ENCODE data around the gene BCS1L. TPM values are rescaled to one million over a fixed set of nuclear protein-coding genes. Genes with fewer than 3 reads are reported as not detected.

The BCS1L gene
- polyA plus RNA-seq (2013), result 45.1 TPM

DNA sequence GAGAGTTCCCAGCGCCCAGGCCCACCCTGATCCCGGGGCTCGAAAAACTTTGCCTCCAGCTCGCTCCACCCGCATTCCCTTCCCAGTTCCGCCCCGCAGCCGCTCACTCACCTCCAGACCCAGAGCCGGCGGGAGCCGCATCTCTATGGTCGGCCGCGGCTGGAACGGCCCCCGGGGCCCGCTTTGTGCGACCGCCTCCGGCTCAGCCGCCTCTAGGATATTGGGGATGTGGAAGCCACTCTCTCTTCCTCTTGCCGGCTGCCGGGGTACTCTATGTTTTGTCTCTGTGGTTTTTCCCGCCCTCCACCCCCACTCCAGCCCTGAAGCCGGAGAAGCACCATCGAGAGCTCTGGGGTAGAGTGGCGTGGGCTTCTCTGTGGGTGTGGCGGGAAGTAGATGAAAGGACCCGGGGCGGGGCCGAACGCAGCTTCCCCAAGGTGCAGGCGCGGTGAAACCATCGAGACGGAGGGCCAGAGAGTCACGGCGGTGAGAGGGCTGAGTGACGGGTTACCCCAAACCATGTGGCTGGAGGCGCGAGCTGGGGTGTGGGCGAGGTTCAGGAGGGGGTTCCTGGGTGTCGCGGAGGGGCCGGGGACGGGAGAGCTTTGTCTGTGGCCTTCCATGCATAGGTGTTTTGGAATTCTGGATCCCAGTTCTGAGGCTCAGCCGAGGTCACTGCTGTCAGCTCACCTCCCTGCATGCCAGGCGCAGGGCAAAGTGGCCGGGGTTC is at the start of gene BCS1L, which contains the start of gene ZNF142:
Gene BCS1L (plus strand): TSS at position 426 of the 730 bp plus-strand sequence. CDS start 1,305 bp downstream, outside the sequence.
Gene ZNF142 (minus strand): TSS at position 366 of the 730 bp plus-strand sequence. CDS start 3,194 bp downstream, outside the sequence.
- peak; percentile 94 to 95 (median 95) for DNase-seq
- Histone ChIP-seq H3K4me1 (ENCODE audit: control extremely low read depth in 1 of 4, control insufficient read depth in 4 of 4, insufficient read depth in 4 of 4, low read length in 3 of 4) (peaks cover 6 to 19% (median 17%) of the 10 kb centered on the region in 4 experiments), H3K27me3 (replicated peaks in 2 of 5; ENCODE audit: control insufficient read depth in 4 of 5, insufficient read depth in 5 of 5, low read length in 4 of 5) (no peaks in the 10 kb centered on the region), H3K36me3 (ENCODE audit: control insufficient read depth in 4 of 4, insufficient read depth in 4 of 4, low read length in 3 of 4) (peaks cover 11 to 69% (median 50%) of the 10 kb centered on the region in 4 experiments), H3K9me3 (ENCODE audit: control extremely low read depth in 1 of 5, control insufficient read depth in 4 of 5, insufficient read depth in 2 of 5, low read depth in 1 of 5, low read length in 4 of 5) (no peaks in the 10 kb centered on the region), H3K4me3 (ENCODE audit: control insufficient read depth in 1 of 7, extremely low read depth in 1 of 7, insufficient read depth in 4 of 7, low read depth in 2 of 7, low read length in 6 of 7) (peak within 1 kb of the TSS; percentile 81 to 96 (median 90)), H3K27ac (ENCODE audit: insufficient read depth in 1 of 2, low read depth in 1 of 2, low read length in 2 of 2, poor library complexity in 1 of 2, severe bottlenecking in 2 of 2) (peak within 1 kb of the TSS; percentile 18 to 60)
- ChIA-PET POLR2A (interaction anchor here (0.9 kb wide), 1 partner anchor 13 kb away, joined by 3 read pairs; no protein-coding TSS in a partner anchor), CTCF (interaction anchor here (0.9 to 8.7 kb wide), 10 partner anchors 8 to 193 kb away, joined by 3 to 75 read pairs (median 8); partner anchors contain the start of genes RNF25, STK36 and TTLL4)
- WGBS (ENCODE audit: insufficient coverage), result 0% methylated on average over 41 of the region's 49 CpGs

DNA sequence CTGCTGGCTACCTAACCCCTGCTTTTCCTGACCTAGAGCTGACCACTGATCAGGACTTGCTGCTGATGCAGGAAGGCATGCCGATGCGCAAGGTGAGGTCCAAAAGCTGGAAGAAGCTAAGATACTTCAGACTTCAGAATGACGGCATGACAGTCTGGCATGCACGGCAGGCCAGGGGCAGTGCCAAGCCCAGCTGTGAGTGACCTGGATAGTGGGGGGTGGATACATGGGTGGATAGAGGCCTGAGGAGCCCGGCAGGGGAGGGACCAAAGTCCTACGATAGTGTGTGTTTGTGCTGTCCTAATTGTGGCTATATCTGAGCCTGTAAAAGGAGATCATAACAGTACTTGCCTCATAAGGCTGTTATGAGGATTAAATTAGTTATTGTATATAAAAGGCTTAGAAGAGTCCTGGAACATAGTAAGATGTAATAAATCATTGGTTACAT is 43.6 kb upstream of the BCS1L start:
- H3K27ac ChIP-seq (ENCODE audit: insufficient read depth in 1 of 2, low read depth in 1 of 2, low read length in 2 of 2, poor library complexity in 1 of 2, severe bottlenecking in 2 of 2), result no peak overlapping the region
- H3K27me3 ChIP-seq (replicated peaks in 2 of 5; ENCODE audit: control insufficient read depth in 4 of 5, insufficient read depth in 5 of 5, low read length in 4 of 5), result no peaks in the 10 kb centered on the region
- no peaks in the 10 kb centered on the region for H3K9me3 ChIP-seq (ENCODE audit: control extremely low read depth in 1 of 5, control insufficient read depth in 4 of 5, insufficient read depth in 2 of 5, low read depth in 1 of 5, low read length in 4 of 5)
- POLR2A ChIA-PET, result interaction anchor here (0.6 kb wide), 1 partner anchor 43 kb away, joined by 3 read pairs; no protein-coding TSS in a partner anchor
- CTCF ChIA-PET, result interaction anchor here (0.8 to 2.7 kb wide), 4 partner anchors 9 to 72 kb away, joined by 3 to 7 read pairs (median 3); no protein-coding TSS in a partner anchor
- 97% methylated on average over 6 of the region's 6 CpGs for WGBS (ENCODE audit: insufficient coverage)
- DNase-seq, result no peak
- no peak overlapping the region for H3K4me3 ChIP-seq (ENCODE audit: control insufficient read depth in 1 of 7, extremely low read depth in 1 of 7, insufficient read depth in 4 of 7, low read depth in 2 of 7, low read length in 6 of 7)
- no peaks in the 10 kb centered on the region for H3K36me3 ChIP-seq (ENCODE audit: control insufficient read depth in 4 of 4, insufficient read depth in 4 of 4, low read length in 3 of 4)
- no peaks in the 10 kb centered on the region for H3K4me1 ChIP-seq (ENCODE audit: control extremely low read depth in 1 of 4, control insufficient read depth in 4 of 4, insufficient read depth in 4 of 4, low read length in 3 of 4)

DNA sequence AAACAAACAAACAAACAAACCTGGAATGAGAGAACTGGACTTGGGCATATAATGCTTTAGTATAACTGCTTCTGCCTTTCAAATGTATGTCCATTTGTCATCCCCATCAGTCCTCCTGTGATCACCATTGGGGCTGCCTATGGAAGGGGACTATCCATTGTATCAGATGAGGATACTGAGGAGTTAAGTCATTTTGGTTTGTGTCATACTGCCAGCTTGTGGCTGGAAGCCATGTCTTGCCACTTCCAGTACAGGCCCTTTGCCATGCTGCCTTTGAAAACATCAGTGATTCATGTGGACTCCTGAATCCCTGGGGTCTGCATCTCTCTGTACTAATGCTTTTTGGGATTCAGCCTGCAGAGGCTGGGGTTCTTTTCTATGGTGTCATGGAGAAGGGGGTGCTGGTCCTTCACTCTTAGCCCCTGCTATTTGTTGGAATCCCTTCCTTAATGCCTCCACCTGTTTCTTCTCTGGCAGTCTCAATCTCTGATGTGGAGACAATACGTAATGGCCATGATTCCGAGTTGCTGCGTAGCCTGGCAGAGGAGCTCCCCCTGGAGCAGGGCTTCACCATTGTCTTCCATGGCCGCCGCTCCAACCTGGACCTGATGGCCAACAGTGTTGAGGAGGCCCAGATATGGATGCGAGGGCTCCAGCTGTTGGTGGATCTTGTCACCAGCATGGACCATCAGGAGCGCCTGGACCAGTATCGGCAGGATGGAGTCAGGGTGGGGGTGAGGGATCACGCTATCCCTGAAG is 41.2 kb upstream of the BCS1L start:
- no peaks in the 10 kb centered on the region for H3K27me3 ChIP-seq (replicated peaks in 2 of 5; ENCODE audit: control insufficient read depth in 4 of 5, insufficient read depth in 5 of 5, low read length in 4 of 5)
- ChIA-PET CTCF (no interaction called here), POLR2A (interaction anchor here (1.3 kb wide), 1 partner anchor 17 kb away, joined by 3 read pairs; no protein-coding TSS in a partner anchor)
- no peak overlapping the region for H3K27ac ChIP-seq (ENCODE audit: insufficient read depth in 1 of 2, low read depth in 1 of 2, low read length in 2 of 2, poor library complexity in 1 of 2, severe bottlenecking in 2 of 2)
- 98% methylated on average over 9 of the region's 9 CpGs for WGBS (ENCODE audit: insufficient coverage)
- H3K4me3 ChIP-seq (ENCODE audit: control insufficient read depth in 1 of 7, extremely low read depth in 1 of 7, insufficient read depth in 4 of 7, low read depth in 2 of 7, low read length in 6 of 7), result no peak overlapping the region
- no peaks in the 10 kb centered on the region for H3K9me3 ChIP-seq (ENCODE audit: control extremely low read depth in 1 of 5, control insufficient read depth in 4 of 5, insufficient read depth in 2 of 5, low read depth in 1 of 5, low read length in 4 of 5)
- H3K36me3 ChIP-seq (ENCODE audit: control insufficient read depth in 4 of 4, insufficient read depth in 4 of 4, low read length in 3 of 4), result no peaks in the 10 kb centered on the region
- H3K4me1 ChIP-seq (ENCODE audit: control extremely low read depth in 1 of 4, control insufficient read depth in 4 of 4, insufficient read depth in 4 of 4, low read length in 3 of 4), result peaks cover 0 to 9% (median 3%) of the 10 kb centered on the region in 4 experiments
- no peak for DNase-seq

DNA sequence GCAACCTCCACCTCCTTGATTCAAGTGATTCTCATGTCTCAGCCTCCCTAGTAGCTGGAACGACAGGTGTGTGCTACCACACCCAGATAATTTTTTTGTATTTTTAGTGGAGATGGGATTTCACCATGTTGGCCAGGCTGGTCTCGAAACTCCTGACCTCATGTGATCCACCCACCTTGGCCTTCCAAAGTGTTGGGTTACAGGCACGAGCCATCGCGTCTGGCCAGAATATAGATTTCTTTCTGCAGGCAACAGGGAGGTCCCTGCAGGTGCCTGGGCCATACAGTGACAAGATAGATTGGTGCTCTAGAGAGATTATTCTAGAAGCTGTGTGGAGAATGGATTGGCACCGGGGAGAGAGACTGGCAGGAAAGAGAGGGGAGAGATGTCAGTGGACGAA is 38.5 kb upstream of the BCS1L start:
- no peaks in the 10 kb centered on the region for H3K36me3 ChIP-seq (ENCODE audit: control insufficient read depth in 4 of 4, insufficient read depth in 4 of 4, low read length in 3 of 4)
- H3K4me1 ChIP-seq (ENCODE audit: control extremely low read depth in 1 of 4, control insufficient read depth in 4 of 4, insufficient read depth in 4 of 4, low read length in 3 of 4), result peaks cover 0 to 9% (median 4%) of the 10 kb centered on the region in 4 experiments
- 100% methylated on average over 1 of the region's 7 CpGs for WGBS (ENCODE audit: insufficient coverage)
- DNase-seq, result no peak
- no peaks in the 10 kb centered on the region for H3K27me3 ChIP-seq (replicated peaks in 2 of 5; ENCODE audit: control insufficient read depth in 4 of 5, insufficient read depth in 5 of 5, low read length in 4 of 5)
- H3K4me3 ChIP-seq (ENCODE audit: control insufficient read depth in 1 of 7, extremely low read depth in 1 of 7, insufficient read depth in 4 of 7, low read depth in 2 of 7, low read length in 6 of 7), result no peak overlapping the region
- H3K9me3 ChIP-seq (ENCODE audit: control extremely low read depth in 1 of 5, control insufficient read depth in 4 of 5, insufficient read depth in 2 of 5, low read depth in 1 of 5, low read length in 4 of 5), result no peaks in the 10 kb centered on the region
- ChIA-PET POLR2A (no interaction called here), CTCF (interaction anchor here (0.9 kb wide), 1 partner anchor 22 kb away, joined by 3 read pairs; no protein-coding TSS in a partner anchor)
- no peak overlapping the region for H3K27ac ChIP-seq (ENCODE audit: insufficient read depth in 1 of 2, low read depth in 1 of 2, low read length in 2 of 2, poor library complexity in 1 of 2, severe bottlenecking in 2 of 2)

GRCh38 chr2:218622606-218623365 is 36.7 kb upstream of the BCS1L start:
- no peaks in the 10 kb centered on the region for H3K9me3 ChIP-seq (ENCODE audit: control extremely low read depth in 1 of 5, control insufficient read depth in 4 of 5, insufficient read depth in 2 of 5, low read depth in 1 of 5, low read length in 4 of 5)
- no peaks in the 10 kb centered on the region for H3K27me3 ChIP-seq (replicated peaks in 2 of 5; ENCODE audit: control insufficient read depth in 4 of 5, insufficient read depth in 5 of 5, low read length in 4 of 5)
- no peak for DNase-seq
- ChIA-PET POLR2A (interaction anchor here (1.2 kb wide), 1 partner anchor 15 kb away, joined by 3 read pairs; the partner anchor contains the start of gene PLCD4), CTCF (no interaction called here)
- H3K27ac ChIP-seq (ENCODE audit: insufficient read depth in 1 of 2, low read depth in 1 of 2, low read length in 2 of 2, poor library complexity in 1 of 2, severe bottlenecking in 2 of 2), result no peak overlapping the region
- H3K36me3 ChIP-seq (ENCODE audit: control insufficient read depth in 4 of 4, insufficient read depth in 4 of 4, low read length in 3 of 4), result no peaks in the 10 kb centered on the region
- H3K4me3 ChIP-seq (ENCODE audit: control insufficient read depth in 1 of 7, extremely low read depth in 1 of 7, insufficient read depth in 4 of 7, low read depth in 2 of 7, low read length in 6 of 7), result peak overlapping the region in 1 of 7 experiments; percentile 11
- 93% methylated on average over 6 of the region's 7 CpGs for WGBS (ENCODE audit: insufficient coverage)
- H3K4me1 ChIP-seq (ENCODE audit: control extremely low read depth in 1 of 4, control insufficient read depth in 4 of 4, insufficient read depth in 4 of 4, low read length in 3 of 4), result peaks cover 0 to 9% (median 4%) of the 10 kb centered on the region in 4 experiments

DNA sequence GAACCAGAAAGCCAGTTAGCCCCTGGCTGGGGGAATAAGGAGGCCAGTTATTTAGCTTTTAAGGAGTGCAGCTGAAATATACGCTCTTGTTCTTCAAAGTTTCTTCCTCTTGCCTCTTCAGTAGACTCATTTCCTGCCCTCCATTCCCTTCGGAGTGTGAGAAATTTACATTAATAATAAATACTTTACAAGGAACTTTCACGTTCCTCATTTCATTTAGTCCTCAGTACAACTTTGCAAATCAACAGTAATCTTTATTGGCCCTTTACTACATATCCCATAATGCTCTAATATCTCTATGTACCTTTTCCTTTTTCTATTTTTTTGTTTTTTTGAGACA is 36.1 kb upstream of the BCS1L start:
- ChIA-PET POLR2A (interaction anchor here (1.2 kb wide), 1 partner anchor 15 kb away, joined by 3 read pairs; the partner anchor contains the start of gene PLCD4), CTCF (interaction anchor here (1.3 kb wide), 1 partner anchor 34 kb away, joined by 3 read pairs; no protein-coding TSS in a partner anchor)
- Histone ChIP-seq H3K36me3 (ENCODE audit: control insufficient read depth in 4 of 4, insufficient read depth in 4 of 4, low read length in 3 of 4) (no peaks in the 10 kb centered on the region), H3K27me3 (replicated peaks in 2 of 5; ENCODE audit: control insufficient read depth in 4 of 5, insufficient read depth in 5 of 5, low read length in 4 of 5) (no peaks in the 10 kb centered on the region), H3K9me3 (ENCODE audit: control extremely low read depth in 1 of 5, control insufficient read depth in 4 of 5, insufficient read depth in 2 of 5, low read depth in 1 of 5, low read length in 4 of 5) (no peaks in the 10 kb centered on the region), H3K4me1 (ENCODE audit: control extremely low read depth in 1 of 4, control insufficient read depth in 4 of 4, insufficient read depth in 4 of 4, low read length in 3 of 4) (peaks cover 0 to 9% (median 4%) of the 10 kb centered on the region in 4 experiments), H3K27ac (ENCODE audit: insufficient read depth in 1 of 2, low read depth in 1 of 2, low read length in 2 of 2, poor library complexity in 1 of 2, severe bottlenecking in 2 of 2) (no peak overlapping the region), H3K4me3 (ENCODE audit: control insufficient read depth in 1 of 7, extremely low read depth in 1 of 7, insufficient read depth in 4 of 7, low read depth in 2 of 7, low read length in 6 of 7) (peak overlapping the region in 1 of 7 experiments; percentile 11)
- 20% methylated on average over 1 of the region's 3 CpGs for WGBS (ENCODE audit: insufficient coverage)
- DNase-seq, result peak in 2 of 3 donors; percentile 9 to 12
